DMS53 treated with DMSO at 0.1 percent for 48 hours (cell line): Measurements from ENCODE around the gene VAMP7.
"Not testable (repeated sequence)": the region's sequence is repeated elsewhere in the genome, so short reads cannot be mapped to it uniquely, and the experiment has no call there.

Experiments used
- DNase-seq: peaks from one replicate; lab custom pipeline; 2025; ENCODE audit not compliant: unreplicated experiment; lab: John Stamatoyannopoulos, UW

VAMP7 gene

DNA sequence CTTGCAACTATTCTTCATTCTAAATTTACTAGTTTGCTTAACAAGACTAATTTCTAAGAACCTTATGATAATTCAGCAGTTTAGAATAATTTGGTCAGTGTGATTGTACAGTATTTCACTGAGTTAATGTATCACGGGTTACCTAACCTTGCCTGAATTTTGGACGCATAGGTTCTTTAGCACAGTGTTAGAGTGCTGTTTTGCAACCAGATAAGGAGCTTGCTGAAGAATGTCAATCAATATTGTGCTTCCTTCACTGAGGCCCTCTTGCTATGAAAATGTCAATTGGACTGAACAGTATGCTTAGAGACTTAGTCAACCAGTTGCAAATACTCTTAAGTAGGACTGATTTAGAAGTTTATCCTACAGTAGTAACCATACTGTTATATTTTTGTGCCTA, 19.6 kb downstream of the VAMP7 start:
- no peak for DNase-seq

DNA sequence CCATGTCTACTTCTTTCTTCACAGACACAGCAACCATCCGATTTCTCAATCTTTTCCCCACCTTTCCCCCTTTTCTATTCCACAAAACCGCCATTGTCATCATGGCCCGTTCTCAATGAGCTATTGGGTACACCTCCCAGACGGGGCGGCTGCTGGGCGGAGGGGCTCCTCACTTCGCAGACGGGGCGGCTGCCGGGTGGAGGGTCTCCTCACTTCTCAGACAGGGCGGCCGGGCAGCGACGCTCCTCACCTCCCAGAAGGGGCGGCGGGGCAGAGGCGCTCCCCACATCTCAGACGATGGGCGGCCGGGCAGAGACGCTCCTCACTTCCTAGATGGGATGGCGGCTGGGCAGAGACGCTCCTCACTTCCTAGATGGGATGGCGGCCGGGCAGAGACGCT, 26.5 kb downstream of the VAMP7 start:
- DNase-seq: not testable (repeated sequence)

DNA sequence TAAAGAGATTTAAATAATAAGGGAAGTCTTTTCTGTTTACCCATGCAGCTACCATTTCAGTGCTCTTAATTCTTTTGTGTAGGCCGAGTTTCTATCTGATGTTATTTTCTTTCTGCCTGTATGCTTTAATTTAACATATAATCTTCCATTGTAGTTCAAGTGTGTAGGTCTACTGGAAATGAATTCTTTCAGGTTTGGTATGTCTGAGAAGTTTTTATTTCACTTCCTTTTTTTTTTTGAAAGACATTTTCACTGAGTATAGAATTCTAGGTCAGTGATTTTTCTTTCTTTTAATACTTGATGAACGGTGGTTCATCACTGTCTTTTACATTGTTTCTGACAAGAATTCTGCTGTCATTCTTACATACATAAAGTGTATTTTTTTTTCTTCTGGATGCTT, 42.1 kb downstream of the VAMP7 start:
- no peak for DNase-seq

DNA sequence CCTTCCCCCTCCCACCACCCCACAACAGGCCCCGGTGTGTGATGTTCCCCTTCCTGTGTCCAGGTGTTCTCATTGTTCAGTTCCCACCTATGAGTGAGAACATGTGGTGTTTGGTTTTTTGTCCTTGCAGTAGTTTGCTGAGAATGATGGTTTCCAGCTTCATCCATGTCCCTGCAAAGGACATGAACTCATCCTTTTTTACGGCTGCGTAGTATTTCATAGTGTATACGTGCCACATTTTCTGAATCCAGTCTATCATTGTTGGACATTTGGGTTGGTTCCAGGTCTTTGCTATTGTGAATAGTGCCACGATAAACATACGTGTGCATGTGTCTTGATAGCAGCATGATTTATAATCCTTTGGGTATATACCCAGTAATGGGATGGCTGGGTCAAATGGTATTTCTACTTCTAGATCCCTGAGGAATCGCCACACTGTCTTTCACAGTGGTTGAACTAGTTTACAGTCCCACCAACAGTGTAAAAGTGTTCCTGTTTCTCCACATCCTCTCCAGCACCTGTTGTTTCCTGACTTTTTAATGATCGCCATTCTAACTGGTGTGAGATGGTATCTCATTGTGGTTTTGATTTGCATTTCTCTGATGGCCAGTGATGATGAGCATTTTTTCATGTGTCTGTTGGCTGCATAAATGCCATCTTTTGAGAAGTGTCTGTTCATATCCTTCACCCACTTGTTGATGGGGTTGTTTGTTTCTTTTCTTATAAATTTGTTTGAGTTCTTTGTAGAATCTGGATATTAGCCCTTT, 49.9 kb downstream of the VAMP7 start:
- DNase-seq: not testable (repeated sequence)

DNA sequence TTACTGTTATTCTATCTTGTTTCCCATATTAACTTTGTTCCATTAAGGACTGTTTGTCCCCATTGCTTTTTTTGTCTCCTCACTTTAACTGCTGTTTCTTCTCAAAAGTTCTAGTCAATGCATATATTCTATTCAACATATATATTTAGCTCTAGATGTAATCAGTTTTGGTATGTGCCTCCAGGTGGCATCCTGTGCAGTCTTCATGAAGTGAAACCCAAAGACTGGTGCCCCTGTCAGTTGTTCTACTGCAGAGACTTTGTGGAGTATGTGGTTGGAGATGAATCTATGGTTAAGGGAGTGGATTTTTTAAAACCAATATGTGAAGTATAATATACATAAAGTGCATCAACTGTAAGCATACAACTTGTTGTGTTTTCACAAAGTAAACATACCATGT, 57.0 kb downstream of the VAMP7 start:
- no peak for DNase-seq

DNA sequence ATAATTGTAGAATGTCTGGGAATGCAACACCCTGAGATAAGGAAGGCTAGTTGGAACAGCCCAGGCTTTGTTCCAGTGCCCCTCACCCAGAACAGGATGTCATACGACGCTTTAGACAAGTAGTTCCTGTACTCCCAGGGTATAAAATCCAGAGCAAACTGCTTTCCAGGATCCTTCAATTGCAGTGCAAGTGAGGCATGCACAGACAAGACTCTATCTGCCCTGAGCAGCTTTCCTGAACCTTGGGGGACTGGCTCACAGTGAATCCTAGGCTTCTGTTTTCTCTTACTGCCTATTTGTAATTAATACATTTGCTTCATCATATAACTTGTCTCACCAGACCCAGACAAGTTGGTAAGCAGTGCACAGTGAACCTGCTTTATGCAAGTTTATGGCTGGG, 68.0 kb downstream of the VAMP7 start:
- DNase-seq: no peak

DNA sequence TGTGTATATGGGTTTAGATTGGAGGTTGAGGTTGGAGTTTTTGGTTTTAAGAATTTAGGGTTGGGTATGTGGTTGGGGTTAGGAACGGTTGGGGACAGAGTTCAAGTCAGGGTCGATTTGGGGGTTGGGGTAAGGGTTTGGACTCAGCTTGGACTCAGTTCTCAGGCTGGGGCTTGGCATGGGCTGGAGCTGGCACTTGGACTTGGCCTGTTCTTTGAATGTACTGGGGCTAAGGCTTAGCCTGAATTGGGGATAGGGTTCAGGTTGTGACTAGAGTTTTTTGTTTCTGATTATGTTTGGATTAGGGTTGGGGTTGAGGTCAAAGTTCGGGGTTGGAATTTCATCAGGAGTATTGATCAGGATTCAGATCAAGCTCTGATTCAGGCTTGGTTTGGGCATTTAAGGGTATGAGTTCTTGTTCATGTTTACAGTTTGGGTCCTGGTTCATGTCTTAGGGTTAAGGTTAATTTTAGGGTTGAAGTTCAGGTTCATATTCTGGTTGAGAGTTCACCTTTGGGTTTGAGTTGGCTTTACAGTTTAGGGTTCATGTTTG, 70.2 kb downstream of the VAMP7 start:
- DNase-seq: no peak

DNA sequence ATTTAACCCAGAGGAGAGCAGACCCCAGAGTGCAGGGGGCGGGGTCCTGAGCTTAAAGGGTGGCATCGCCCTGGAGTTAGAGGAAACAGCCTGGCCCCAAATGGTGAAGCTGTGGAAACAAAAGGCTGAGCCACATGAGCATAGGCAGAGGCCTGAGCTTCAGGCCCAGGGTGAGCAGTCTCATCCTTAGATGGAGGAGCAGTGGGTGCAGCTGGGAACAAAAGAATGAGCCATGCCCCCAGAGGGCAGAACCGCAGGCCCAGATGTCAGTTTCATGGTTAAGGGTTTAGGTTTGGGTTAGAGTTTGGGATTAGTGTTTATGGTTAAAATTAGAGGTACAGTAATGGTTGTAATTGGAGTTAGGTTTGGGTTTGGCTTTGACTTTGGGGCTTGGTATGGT, 71.9 kb downstream of the VAMP7 start:
- DNase-seq: no peak

DNA sequence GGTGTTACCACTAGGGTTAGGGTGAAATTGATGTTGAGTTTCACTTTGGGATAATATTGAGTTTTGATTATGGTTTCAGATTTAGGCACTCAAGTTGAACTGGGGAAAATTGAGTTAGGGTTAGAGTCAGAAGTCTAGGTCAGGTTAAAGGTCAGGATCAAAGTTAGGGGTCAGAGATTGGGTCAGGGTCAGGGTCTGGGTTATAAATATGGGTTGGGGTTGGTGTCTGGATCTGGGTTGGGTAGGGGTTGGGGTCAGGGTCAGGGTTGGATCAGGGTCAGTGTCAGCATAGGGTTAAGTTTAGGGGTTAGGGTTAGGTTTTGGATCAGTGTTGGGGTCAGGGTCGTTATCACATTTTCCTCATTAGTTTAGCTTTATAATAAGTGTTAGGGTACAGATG, 73.6 kb downstream of the VAMP7 start:
- no peak for DNase-seq

DNA sequence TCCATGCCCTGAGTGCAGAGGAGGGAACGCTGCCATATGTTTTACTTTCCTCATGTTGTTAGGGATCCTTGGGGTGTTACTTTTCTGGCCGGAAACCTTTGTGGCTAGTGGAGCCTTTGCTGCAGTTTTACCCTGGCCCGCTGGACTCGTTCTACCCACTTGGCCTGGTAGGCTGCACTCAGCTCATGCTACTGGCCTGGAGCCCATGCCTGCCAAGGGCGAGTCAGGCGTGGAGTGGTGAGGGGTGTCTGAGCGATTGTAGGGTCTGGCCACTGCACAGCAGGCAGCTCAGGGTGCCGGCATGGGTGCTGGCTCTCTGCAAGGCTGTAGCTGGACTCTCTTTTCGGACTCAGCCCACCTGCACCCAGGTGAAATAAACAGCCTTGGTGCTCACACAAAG, 75.0 kb downstream of the VAMP7 start:
- DNase-seq: no peak

DNA sequence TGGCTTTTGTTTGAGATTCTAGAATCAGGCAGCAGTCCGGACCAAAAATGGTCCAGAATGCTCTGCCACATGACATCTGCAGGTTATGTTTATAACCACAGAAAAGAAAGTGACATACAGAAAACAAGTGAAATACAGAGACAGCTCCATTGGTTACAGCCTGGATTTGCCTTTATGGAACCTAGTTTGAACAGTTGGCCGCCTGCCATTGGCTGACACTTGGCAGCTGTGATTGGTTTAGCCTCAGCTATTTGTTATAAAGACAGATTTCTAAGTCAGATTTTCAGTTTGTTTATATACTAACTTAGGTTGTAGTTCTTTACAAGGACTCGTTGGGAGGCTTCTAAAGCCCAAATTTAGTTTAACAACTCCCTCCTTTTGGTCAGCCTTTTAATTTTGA, 75.5 kb downstream of the VAMP7 start:
- DNase-seq: no peak

DNA sequence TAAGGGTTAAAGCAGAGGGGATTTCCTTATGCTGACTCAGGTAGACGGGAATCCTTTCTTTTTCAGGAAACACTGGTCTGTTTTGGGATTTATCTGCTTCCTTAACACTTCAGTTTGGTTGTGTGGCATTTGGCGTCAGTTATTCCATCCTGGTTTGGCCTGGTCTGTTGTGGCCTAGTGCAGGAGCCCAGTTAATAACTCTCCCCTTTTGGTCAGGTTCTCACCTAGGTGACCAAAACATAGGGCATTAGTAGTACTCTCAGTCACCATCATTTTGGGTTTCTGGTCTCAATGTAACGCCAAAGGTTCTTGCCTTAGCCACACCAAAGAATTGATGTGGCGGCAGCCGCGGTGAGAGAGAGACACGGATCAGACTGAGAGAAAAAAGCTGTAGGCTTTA, 76.7 kb downstream of the VAMP7 start:
- no peak for DNase-seq

DNA sequence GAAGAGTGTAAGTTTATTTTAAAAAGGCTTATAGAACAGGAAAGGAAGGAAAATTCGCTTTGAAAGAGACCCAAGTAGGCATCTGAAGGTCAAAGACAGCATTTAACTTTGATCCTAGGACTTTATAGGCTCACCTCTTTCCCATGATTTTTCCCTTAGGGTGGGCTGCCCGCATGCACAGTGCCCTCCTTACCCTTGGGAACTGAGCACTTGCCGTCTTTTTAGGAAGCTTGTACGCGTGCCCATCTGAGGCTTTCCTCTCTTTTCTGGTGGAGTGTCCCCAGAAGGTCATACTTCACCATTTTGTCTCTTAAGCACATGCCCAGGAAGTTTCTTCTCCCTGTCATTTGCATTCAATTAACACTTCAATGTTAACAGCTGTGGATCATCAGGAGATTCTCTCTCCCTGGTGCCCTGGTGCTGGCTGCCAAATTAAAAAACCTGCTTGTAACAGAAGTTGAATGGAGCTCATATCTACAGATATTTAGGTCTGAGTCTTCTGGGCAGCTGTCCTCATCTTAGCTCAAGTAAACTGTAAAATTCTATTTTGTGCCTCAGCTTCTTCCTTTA, 78.0 kb downstream of the VAMP7 start:
- DNase-seq: no peak

DNA sequence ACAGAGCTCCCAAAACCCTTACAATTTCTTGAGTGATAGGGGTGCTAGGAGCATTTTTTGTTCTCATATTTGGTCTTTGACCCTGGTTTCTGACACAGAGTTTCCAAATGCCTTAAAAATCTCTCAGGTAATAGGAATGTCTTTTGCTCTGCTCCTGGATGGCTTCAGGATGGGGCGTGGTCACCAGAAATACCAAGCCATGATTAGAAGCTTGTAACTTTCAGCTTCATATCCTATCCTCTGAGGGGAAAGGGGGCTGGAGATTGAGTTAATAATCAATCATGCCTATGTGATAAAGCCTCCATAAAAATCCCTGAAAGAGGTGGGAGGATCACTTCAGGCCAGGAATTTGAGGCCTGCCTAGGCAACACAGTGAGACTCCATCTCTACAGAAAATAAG, 81.8 kb downstream of the VAMP7 start:
- no peak for DNase-seq

DNA sequence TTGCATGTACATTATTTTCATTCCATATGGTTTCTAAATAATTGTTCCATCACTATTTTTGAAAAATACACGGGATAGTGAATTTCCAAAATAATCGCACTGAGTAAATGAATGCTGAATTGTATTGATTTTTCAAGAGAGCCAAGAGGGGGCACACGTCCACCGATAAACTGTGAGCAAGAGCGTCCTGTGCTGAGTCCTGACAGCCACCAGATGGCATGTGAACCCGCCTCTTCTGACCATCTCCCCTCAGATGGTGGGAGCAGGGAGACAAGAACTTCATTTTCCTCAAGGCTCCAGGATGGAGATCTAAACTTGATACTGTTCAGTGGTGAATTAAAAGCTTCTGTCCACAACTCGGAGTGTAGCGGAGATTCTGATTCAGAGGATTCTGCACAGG, 85.7 kb downstream of the VAMP7 start:
- DNase-seq: no peak

DNA sequence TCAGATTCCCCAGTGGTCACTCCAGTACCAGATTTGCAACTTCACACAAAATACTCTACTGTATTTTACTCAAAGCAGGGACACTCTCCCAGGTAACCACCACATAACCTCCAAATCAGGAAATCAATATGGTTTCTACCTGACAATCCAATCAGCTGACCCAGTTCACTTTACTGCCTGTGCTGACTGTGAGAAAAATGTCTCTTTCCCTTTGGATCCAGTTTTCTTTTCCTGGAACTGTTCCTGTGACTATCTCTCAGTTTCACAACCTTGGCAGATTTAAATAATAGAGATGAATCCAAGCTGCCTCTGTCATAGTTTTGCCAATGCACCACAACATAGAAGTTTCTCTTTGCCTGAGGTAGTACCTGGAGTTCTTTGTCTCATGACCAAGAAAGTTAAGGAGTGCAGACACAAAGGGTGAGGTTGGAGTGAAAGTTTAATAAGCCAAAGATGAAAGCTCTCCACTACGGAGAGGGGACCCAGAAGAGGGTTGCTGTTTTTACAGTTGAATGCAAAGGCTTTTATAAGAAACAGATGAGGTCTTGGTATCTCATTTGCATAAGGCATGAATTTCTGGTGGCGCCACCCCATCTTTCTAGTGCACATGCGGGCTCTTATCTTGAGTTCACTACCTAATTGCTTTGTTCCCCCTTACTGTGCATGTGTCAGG, 86.6 kb downstream of the VAMP7 start:
- no peak for DNase-seq

DNA sequence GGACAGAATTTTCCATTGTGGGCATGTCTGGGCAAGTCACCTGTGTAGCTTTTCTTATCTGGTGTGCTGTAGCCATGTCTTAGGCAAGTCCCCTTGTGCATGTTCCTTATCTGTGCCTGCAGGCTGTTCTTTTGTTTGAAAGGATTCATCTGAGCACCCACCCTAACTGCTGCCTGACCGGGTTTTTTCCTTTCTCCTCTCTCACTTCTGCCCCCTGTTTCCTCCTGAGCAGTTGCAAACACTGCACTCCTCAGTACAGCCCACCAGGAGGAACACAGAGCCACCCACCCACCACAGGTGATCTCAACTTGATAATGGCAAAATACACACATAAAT, 87.1 kb downstream of the VAMP7 start:
- DNase-seq: no peak

DNA sequence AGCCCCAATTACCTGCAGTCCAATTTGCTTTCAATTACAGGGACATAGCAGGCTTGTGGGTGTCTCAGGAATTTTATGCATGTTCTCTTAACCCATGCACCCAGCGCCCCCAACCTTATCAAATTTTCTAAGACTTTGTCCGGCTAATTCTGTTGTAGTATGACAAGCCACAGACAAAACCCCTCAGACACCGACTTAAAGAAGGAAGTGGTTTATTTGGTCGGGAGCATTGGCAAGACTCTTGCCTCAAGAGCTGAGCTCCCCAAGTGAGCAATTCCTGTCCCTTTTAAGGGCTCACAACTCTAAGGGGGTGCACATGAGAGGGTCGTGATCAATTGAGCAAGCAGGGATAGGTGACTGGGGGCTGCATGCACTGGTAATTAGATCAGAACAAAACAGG, 87.6 kb downstream of the VAMP7 start:
- no peak for DNase-seq

DNA sequence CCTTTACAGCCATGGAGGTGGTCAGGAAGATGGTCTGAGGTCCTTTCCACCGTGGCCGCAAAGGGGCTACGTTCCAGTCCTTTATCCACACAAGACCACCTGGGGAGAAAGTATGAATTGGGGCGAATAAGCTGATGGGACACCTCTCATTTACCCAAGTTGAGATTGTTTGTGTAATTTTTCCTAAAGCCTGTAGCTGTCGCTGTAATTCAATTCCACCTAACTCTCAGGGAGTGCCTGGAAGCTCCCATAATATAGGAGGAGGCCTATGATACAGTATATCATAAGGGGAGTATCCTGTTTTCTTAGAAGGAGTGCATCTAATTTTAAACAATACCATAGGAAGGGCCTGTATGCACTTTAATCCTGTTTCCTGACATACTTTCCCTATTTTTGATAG, 90.5 kb downstream of the VAMP7 start:
- peak; percentile 13 for DNase-seq

DNA sequence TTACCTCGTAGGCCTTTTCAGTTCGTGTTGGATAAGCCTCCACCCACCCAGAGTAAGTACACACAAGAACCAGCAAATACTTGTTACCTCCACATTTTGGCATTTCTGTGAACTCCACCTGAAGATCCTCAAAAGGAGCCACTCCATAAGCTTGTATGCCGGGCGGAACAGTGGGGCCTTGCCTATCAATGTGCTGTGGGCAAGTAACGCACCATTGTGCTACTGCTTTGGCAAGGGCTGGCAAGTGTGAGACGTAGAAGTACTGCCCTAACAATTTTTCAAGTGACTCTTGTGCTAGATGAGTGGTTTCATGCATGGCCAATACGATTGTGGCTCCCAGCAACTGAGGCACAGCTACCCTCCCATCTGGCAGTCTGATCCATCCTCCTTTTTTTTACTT, 91.1 kb downstream of the VAMP7 start:
- not testable (repeated sequence) for DNase-seq

DNA sequence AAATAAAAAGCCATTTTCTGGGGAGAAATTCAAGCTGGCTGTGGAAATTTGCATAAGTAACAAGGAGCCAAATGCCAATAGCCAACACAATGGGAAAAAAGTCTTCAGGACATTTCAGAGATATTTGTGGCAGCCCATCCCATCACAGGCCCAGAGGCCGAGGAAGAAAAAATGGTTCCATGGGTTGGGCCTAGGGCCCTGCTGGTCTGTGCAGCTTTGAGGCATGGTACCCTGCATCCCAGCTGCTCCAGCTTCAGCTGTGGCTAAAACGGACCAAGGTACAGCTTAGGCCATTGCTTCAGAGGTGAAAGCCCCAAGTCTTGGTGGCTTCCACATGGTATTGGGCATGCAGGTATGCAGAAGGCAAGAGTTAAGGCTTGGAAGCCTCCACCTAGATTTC, 102.2 kb downstream of the VAMP7 start:
- no peak for DNase-seq

DNA sequence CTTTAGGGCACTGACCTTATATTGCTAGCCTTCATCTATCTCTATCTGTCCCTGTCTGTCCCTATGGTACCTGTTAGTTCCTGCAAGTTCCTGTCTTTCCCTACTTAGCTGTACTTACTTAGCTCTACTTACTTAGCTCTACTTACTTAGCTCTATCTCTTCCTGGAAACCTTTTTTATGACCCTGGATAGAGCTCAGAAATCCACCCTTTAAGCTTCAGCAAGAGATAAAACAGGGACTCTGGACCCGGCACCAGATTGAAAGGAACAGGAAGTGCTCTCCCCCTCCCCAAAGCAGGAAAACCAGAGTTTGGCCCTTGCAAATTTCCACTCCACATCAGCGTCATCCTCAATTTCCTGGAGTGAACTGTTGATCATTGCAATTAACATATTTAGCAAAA, 104.1 kb downstream of the VAMP7 start:
- no peak for DNase-seq
